A673 (cell line): ENCODE measurements around the gene PRRT4.

Experiments used
- CTCF ChIP-seq: fragments of 300-800, 200-600 bp; sonication (generic); conservative IDR thresholded peaks from 2 replicates; pipeline ENCODE4 v1.5.1; 2017; ENCODE audit warnings: low read depth, mild to moderate bottlenecking, antibody characterized with exemption, low read length, moderate library complexity, mixed read lengths
- EZH2 ChIP-seq: fragments of 200-600 bp; sonication (generic); IDR thresholded peaks from 2 replicates; pipeline ENCODE4 v1.6.1; 2017; ENCODE audit warnings: borderline replicate concordance, low read depth, mild to moderate bottlenecking, mixed read lengths, antibody characterized with exemption, low read length; ENCODE audit not compliant: poor library complexity, severe bottlenecking

DNA sequence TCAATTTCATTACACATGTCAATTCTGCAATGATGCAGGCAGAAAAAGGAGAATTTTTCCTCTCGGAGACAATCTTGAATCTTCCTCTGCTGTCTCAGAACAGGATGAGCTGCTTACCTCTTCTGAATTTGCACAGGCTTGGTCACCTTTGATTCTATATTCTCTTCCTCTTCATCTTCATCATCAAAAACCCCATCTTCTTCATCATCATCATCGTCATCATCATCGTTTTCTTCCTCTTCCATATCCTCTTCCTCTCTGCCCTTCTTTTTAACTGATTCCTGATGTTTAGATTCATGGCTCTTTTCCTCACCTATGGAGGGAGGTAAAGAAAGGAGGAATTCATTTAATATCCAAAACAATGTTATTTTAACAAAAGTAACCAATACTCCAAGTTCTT is 25.8 kb downstream of the PRRT4 start:
- no peak for TF ChIP-seq CTCF
- no peak for TF ChIP-seq EZH2
